DOHH2 (cell line): ENCODE results near the gene BTBD1.

Experiments used
- CTCF ChIP-seq: fragments of 200-600 bp; sonication (generic); IDR thresholded peaks from one replicate; pipeline ENCODE4 v1.5.1; 2014; ENCODE audit warnings: antibody characterized with exemption, mild to moderate bottlenecking, low read depth, low read length; ENCODE audit not compliant: poor library complexity, severe bottlenecking
- EZH2phosphoT487 ChIP-seq: fragments of 200-600 bp; sonication (generic); IDR thresholded peaks from 2 replicates; pipeline ENCODE4 v1.6.1; 2017; ENCODE audit warnings: borderline replicate concordance, mild to moderate bottlenecking, antibody characterized with exemption, low read length, moderate library complexity, mixed read lengths

- no peak for TF ChIP-seq CTCF
- no peak for TF ChIP-seq EZH2phosphoT487
Observed at GRCh38 chr15:83036253-83036652, 30.8 kb downstream of the BTBD1 start.
